Stimulated activated CD8-positive, alpha-beta memory T cell treated with anti-CD3 and anti-CD28 coated beads, Interleukin-12 subunit alpha, Interleukin-12 subunit beta, amount 100 ng/mL, for 4 hours (primary cell): ENCODE results near the gene SCRN1.
"Not testable (repeated sequence)": the region's sequence is repeated elsewhere in the genome, so short reads cannot be mapped to it uniquely, and the experiment has no call there.

Source experiments
- DNase-seq: peaks from one replicate; pipeline ENCODE4 v3.0.0-alpha.2; 2020; ENCODE audit warnings: low read depth

The SCRN1 gene

GRCh38 chr7:29926216-29926615 is 63.4 kb downstream of the SCRN1 start:
- no peak for DNase-seq

DNA sequence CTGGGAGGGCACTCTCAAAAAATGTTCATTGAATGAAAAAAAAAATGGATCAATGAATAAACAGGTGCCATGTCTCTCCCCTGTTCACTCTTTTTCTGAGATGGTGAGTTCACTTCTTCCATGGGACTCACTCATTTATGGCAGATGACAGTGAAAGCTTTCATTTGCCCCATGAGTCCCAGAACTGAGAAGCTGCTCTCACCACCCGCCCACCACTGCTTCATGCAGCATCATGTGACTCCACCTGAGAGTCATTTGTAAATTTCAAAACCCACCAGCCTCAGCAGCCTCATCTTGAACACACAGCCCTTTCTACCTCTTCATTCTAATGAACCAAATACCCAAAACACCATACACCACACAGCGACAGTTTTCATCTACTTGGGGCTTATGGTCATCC is 64.9 kb downstream of the SCRN1 start:
- no peak for DNase-seq

DNA sequence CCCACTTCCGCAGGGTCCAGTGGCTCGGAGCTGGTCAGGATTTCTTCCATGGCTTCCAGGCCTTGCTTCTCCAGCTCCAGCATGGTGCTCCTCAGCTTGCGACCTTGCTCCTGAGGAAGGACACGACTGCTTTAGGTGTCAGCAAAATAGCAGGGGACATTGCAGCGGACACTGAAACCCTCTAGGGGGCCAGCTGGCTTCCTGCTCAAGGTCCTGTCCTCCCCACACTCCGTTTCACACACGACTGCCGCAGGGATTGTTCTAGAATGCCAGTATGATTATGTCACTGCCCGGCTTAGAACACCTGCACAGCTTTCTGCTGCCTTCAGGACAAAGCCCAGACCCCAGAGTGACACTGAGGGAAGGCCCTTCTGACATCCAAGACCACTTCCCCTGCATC is 65.6 kb downstream of the SCRN1 start:
- no peak for DNase-seq

- no peak for DNase-seq
Measured at GRCh38 chr7:29922921-29923700, 66.5 kb downstream of the SCRN1 start.

DNA sequence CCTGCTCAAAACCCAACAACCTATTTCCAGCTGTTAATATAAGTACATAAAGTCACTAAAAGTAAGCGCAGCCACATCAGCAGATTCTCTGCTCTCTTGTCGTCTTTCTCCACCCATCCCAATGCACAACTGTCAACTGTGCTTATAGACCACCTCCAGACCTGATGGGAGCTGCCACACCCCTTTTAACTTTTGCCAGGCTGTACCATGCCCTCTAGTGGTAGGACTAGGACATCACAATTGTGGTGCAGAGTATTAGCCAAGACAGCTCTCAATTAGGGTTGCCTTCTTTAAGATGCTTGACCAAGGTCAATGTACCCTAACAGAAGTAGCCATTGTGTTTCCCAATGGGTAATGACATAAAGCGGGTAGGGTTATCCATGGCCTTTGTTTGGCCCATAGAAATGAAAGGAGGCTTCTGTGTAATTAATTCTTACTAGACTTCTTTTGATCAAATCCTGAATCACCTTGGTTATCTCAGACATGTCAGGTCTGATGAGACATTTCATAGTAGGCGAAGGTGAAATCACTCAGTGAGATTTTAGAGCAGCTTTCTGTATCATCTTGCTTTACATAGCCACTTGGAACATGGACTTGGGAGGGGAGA is 68.1 kb downstream of the SCRN1 start:
- no peak for DNase-seq

DNA sequence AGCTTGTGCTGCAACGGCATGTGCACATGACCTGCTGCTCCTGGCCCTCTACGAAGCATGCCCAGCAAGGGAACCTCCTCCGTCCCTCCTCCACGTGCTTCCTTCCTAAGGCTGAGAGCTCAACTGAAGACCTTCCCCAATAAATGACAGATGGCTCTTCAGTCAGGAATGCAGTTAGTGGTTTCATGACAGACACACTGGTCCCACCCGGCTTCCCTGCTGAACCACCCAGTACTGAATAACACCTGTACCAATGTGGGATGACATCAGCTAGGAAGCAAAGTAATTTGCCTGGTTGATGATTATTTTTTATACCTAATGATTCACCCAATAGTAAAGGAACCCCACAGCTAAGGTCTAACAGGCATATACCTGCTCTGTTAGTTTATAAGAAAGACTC is 69.1 kb downstream of the SCRN1 start:
- no peak for DNase-seq

- DNase-seq: no peak
Measured at GRCh38 chr7:29919790-29920189, 69.8 kb downstream of the SCRN1 start.

GRCh38 chr7:29918850-29919249 is 70.8 kb downstream of the SCRN1 start:
- no peak for DNase-seq

DNA sequence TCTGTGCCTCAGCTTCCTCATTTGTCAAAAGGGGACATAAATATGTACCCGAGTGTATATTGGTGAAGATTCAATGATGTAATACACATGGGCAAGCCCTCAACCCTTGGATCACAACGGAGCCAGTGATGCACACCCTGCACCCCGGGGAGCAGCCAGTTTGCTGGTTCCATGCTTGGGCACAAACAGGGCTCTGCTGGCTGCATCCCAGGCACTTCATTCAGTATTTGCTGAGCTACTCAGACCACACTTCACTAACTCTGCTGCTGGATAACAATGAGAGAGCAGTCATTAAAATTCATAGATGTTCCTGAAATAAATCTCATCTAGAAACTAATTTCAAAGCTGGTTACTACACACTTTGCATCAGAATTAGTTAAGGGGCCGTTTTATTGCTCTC is 72.0 kb downstream of the SCRN1 start:
- no peak for DNase-seq

DNA sequence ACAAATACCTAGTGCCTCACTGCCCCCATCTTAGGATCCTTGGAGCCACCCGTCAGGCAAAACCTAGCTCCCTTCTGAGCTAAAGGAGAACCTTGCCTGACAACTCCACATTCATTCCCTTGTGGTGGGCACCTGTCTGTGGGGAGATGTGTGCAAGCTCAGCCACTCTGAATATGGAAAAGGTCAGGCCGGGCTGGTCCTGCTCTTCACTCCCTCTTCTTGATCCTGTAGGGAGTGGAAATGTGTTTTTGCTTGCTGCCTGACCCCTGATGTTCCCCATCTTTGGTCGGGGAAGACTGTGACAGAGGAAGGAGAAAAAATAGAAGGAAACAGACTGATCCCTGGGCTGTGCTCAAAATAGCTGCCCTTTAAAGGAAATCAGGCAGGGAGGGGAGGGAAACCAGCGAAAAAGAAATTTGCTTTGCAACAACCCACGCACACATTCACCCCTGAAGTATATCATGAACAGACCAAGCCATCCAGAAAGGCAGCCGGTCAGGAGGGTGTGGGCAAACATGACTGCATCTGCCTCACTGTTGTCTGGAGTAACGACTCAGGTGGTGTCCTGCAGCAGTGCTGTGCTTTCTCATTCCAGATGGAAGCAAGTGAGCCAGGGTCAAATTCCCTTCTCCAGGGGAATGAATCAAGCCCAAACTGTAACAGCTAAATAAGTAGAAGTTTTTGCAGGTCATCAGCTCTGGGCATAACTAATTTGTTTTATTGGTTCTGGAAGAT is 74.0 kb downstream of the SCRN1 start:
- DNase-seq: no peak

DNA sequence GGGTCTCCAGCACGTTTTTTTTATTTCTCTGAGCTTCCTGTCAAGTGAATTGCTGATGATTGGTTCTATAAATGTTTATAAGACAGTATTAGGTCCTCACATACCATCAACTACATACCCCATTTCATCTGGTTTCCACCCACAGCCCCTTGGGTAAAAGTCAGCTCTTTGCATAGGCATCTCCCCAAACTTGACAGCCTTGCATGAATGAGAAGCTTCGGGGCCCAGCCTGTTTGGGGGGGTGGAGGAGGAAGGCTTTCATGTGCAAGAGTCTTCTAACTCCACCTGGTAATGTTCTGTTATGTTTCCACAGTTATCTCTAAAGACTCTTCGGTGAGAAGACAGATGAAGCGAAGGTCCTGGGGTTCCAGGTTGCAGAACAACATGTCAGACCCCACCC is 75.4 kb downstream of the SCRN1 start:
- DNase-seq: no peak

GRCh38 chr7:29906200-29907022 is 83.2 kb downstream of the SCRN1 start:
- no peak for DNase-seq

- DNase-seq: no peak
Measured at GRCh38 chr7:29900745-29901144, 88.9 kb downstream of the SCRN1 start.

DNA sequence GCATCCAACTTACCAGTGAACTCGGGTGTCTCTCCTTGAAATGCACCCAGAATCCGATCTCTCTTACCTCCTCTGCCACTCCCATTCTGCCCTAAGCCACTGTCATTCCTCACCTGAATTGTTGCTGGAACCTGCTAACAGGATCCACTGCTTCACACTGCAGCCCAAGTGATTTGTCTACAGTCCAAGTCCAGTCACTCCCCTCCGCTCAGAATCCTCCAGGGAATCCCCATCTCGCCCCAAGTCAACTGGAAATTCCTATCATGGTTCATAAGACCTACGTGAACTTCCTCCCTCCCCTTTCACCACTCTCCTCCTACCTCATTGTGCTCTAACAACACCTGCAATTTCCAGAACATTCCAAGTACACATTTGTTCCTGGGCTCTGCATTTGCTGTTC is 91.3 kb downstream of the SCRN1 start:
- no peak for DNase-seq

- DNase-seq: no peak
Measured at GRCh38 chr7:29896685-29897411, 92.8 kb downstream of the SCRN1 start.

DNA sequence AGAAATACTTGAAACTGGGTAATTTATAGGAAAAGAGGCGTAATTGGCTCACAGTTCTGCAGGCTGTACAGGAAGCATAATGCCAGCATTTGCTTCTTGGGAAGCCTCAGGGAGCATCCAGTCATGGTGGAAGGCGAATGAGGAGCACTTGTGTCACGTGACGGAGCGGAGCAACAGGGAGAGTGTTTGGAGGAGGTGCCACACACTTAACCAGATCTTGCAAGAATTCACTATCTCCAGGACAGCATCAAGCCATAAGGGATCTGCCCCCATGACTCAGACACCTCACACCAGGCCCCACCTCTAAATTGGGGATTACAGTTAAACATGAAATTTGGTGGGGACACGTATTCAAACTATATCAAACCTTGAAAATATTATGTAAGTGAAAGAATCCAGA is 94.0 kb downstream of the SCRN1 start:
- DNase-seq: no peak

- DNase-seq: no peak
Measured at GRCh38 chr7:29894256-29894655, 95.3 kb downstream of the SCRN1 start.

DNA sequence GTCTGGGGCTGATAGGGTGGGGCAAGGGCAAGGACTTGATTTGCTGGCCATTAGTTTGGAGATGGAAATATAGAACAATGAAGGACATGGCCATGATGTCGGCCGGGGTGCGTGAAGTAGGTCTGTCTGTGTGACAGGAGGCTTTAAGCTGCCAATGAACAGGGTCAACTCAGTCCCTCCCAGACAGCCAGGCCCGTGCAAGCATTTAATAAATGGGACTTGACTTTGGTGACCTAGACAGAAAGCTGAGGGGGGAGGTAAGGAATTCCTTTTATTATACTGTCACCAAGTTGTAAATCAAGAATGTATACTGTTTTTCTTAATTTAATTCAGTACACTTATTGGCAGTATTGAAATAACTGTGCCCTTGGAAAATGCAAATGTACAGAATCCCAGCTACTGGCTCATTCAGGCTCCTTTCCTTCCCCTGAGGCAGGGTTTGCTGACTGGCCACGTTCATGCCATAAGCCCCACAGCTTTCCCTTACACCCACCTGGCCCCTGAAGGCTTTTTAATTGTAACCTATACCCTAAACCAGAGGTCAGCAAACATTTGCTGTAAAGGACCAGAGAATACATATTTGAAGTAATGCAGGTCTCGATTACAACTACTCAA is 96.1 kb downstream of the SCRN1 start:
- no peak for DNase-seq

DNA sequence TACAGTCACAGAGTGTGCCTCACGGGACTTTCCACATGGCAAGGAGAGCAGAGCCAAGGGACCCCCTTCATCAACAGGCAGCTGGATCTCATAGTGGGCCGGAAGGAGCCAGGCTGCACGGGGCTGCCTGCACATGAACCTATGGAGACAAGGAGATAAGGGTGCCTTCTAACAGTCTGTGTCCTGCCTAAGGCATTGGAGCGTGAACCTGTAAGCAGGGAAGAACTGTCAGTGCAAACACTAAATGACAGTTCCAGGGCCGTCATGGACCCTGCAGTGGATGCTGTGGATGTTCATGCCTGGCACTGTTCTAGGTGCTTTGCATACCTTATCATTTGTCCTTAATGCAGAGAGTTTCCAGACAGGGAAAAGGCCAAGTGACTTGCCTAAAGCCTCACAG is 97.4 kb downstream of the SCRN1 start:
- no peak for DNase-seq

- DNase-seq: no peak
Measured at GRCh38 chr7:29891766-29892165, 97.8 kb downstream of the SCRN1 start.

DNA sequence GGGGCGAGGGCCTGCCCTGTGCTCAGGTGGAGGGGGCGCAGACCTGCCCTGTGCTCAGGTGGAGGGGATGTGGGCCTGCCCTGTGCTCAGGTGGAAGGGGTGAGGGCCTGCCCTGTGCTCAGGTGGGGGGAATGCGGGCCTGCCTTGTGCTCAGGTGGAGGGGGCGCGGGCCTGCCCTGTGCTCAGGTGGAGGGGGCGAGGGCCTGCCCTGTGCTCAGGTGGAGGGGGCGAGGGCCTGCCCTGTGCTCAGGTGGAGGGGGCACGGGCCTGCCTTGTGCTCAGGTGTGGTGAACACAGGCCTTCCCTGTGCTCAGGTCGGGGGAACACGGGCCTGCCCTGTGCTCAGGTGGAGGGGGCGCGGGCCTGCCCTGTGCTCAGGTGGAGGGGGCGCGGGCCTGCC is 98.8 kb downstream of the SCRN1 start:
- DNase-seq: not testable (repeated sequence)
